NCI-H226 (cell line): ENCODE data around the gene ANKS4B.

Source experiments
- DNase-seq: peaks from one replicate; pipeline ENCODE4 v3.0.0-alpha.2; 2015

The ANKS4B gene

GRCh38 chr16:21302454-21302853, 69.0 kb downstream of the ANKS4B start:
- DNase-seq, result peak; percentile 39

GRCh38 chr16:21302898-21303528, 69.5 kb downstream of the ANKS4B start:
- DNase-seq, result peak; percentile 89
